ENCODE measurements around the gene OSTF1.

The OSTF1 gene

GRCh38 chr9:75087289-75087823, 958 bp upstream of the OSTF1 start:
- Histone ChIP-seq H3K36me3 (ENCODE audit: low read length) (no peaks in the 10 kb centered on the region), H3K9me2 (replicated peaks; ENCODE audit: insufficient read depth, low read length) (no peaks in the 10 kb centered on the region), H4K20me1 (ENCODE audit: low read depth, low read length) (no peaks in the 10 kb centered on the region; the same call in 1 of the 2 replicates), H2AFZ (ENCODE audit: low read depth, low read length, severe bottlenecking) (peak overlapping the region; percentile 90), H3K27ac (ENCODE audit: low read depth, low read length) (peak overlapping the region; percentile 20), H3K79me2 (ENCODE audit: insufficient read depth, low read length) (peaks cover 38% of the 10 kb centered on the region), H3K4me3 (ENCODE audit: insufficient read depth, low read length, poor library complexity, severe bottlenecking) (peak overlapping the region; percentile 94), H3F3A (ENCODE audit: insufficient read depth) (peaks cover 12% of the 10 kb centered on the region), H3K4me2 (ENCODE audit: low read depth, low read length, poor library complexity, severe bottlenecking) (peak overlapping the region; percentile 86), H3K27me3 (ENCODE audit: low read length) (no peaks in the 10 kb centered on the region), H3K9me3 (ENCODE audit: insufficient read depth, low read length) (no peaks in the 10 kb centered on the region), H3K9ac (ENCODE audit: low read length) (peak overlapping the region; percentile 70)
- TF ChIP-seq EZH2phosphoT487 (conservative IDR thresholded peaks at IDR 0.05; ENCODE audit: low read length) (no peak), CTCF (IDR thresholded peaks at IDR 0.05; ENCODE audit: insufficient read depth, low read length, poor library complexity, severe bottlenecking) (no peak)

- Histone ChIP-seq H3K36me3 (ENCODE audit: low read length) (no peaks in the 10 kb centered on the region), H3K27me3 (ENCODE audit: low read length) (no peaks in the 10 kb centered on the region), H4K20me1 (ENCODE audit: low read depth, low read length) (no peaks in the 10 kb centered on the region; the same call in 1 of the 2 replicates), H3K4me3 (ENCODE audit: insufficient read depth, low read length, poor library complexity, severe bottlenecking) (peak overlapping the region; percentile 94), H3F3A (ENCODE audit: insufficient read depth) (peaks cover 12% of the 10 kb centered on the region), H3K9ac (ENCODE audit: low read length) (peak overlapping the region; percentile 70), H2AFZ (ENCODE audit: low read depth, low read length, severe bottlenecking) (peak overlapping the region; percentile 75), H3K79me2 (ENCODE audit: insufficient read depth, low read length) (peaks cover 50% of the 10 kb centered on the region), H3K4me2 (ENCODE audit: low read depth, low read length, poor library complexity, severe bottlenecking) (peak overlapping the region; percentile 97), H3K9me3 (ENCODE audit: insufficient read depth, low read length) (no peaks in the 10 kb centered on the region), H3K27ac (ENCODE audit: low read depth, low read length) (peak overlapping the region; percentile 57), H3K9me2 (replicated peaks; ENCODE audit: insufficient read depth, low read length) (no peaks in the 10 kb centered on the region)
- TF ChIP-seq CTCF (IDR thresholded peaks at IDR 0.05; ENCODE audit: insufficient read depth, low read length, poor library complexity, severe bottlenecking): no peak
- no peak for TF ChIP-seq EZH2phosphoT487 (conservative IDR thresholded peaks at IDR 0.05; ENCODE audit: low read length)
These were observed 495 bp downstream of the OSTF1 start for GRCh38 chr9:75088646-75089372.

GRCh38 chr9:75089373-75089766, 1.1 kb downstream of the OSTF1 start:
- peak overlapping the region; percentile 75 for H2AFZ ChIP-seq (ENCODE audit: low read depth, low read length, severe bottlenecking)

More at GRCh38 chr9:75089373-75089766, 1.1 kb downstream of the OSTF1 start:
- Histone ChIP-seq H3K27me3 (ENCODE audit: low read length) (no peaks in the 10 kb centered on the region), H3K36me3 (ENCODE audit: low read length) (no peaks in the 10 kb centered on the region), H3K9ac (ENCODE audit: low read length) (peak overlapping the region; percentile 70), H3F3A (ENCODE audit: insufficient read depth) (peaks cover 12% of the 10 kb centered on the region), H3K9me2 (replicated peaks; ENCODE audit: insufficient read depth, low read length) (no peaks in the 10 kb centered on the region), H3K4me3 (ENCODE audit: insufficient read depth, low read length, poor library complexity, severe bottlenecking) (peak overlapping the region; percentile 94), H3K27ac (ENCODE audit: low read depth, low read length) (no peak overlapping the region), H3K9me3 (ENCODE audit: insufficient read depth, low read length) (no peaks in the 10 kb centered on the region), H3K79me2 (ENCODE audit: insufficient read depth, low read length) (peaks cover 56% of the 10 kb centered on the region), H4K20me1 (ENCODE audit: low read depth, low read length) (no peaks in the 10 kb centered on the region; the same call in 1 of the 2 replicates), H3K4me2 (ENCODE audit: low read depth, low read length, poor library complexity, severe bottlenecking) (peak overlapping the region; percentile 97)
- no peak for TF ChIP-seq CTCF (IDR thresholded peaks at IDR 0.05; ENCODE audit: insufficient read depth, low read length, poor library complexity, severe bottlenecking)
- no peak for TF ChIP-seq EZH2phosphoT487 (conservative IDR thresholded peaks at IDR 0.05; ENCODE audit: low read length)
